Lung (tissue), 12 donors: ENCODE data around the gene TNFRSF18. TPM values are rescaled to one million over a fixed set of nuclear protein-coding genes. Genes with fewer than 3 reads are reported as not detected.

ENCODE experiments used
- ATAC-seq: fragments of 200-7000 bp; cut with Tn5 transposase; one replicate; pipeline ENCODE4 v1.9.1; 2020; ENCODE audit warnings: moderate number of reproducible peaks; ENCODE audit not compliant: insufficient read depth, low FRiP score
- DNase-seq, 3 donors: peaks; one replicate each; pipeline ENCODE4 v3.0.0-alpha.2; 2013 to 2017
- H3K27ac ChIP-seq, 2 donors: one replicate each; pipeline ENCODE4 v1.5.1; 2013; ENCODE audit warnings: mild to moderate bottlenecking in 2 of 2, moderate library complexity in 2 of 2, control low read depth in 1 of 2, inconsistent platforms in 1 of 2, low read depth in 1 of 2, low read length in 1 of 2
- H3K27me3 ChIP-seq, 3 donors: one replicate each; pipeline ENCODE4 v1.5.1; 2013; ENCODE audit warnings: low read length in 2 of 3; ENCODE audit not compliant: control insufficient read depth in 3 of 3, insufficient read depth in 3 of 3
- H3K36me3 ChIP-seq, 4 donors: one replicate each; pipeline ENCODE4 v1.5.1; 2013; ENCODE audit warnings: low read length in 4 of 4, mild to moderate bottlenecking in 1 of 4, moderate library complexity in 1 of 4; ENCODE audit not compliant: control insufficient read depth in 4 of 4, insufficient read depth in 4 of 4
- H3K4me1 ChIP-seq, 5 donors: one replicate each; pipeline ENCODE4 v1.5.1; 2013; ENCODE audit warnings: low read length in 5 of 5, mild to moderate bottlenecking in 2 of 5, moderate library complexity in 1 of 5; ENCODE audit not compliant: control insufficient read depth in 5 of 5, insufficient read depth in 5 of 5
- H3K4me3 ChIP-seq: one replicate; pipeline ENCODE4 v1.5.1; 2013; ENCODE audit warnings: mild to moderate bottlenecking, control low read depth, moderate library complexity
- H3K9ac ChIP-seq, 2 donors: one replicate each; pipeline ENCODE4 v1.5.1; 2013; ENCODE audit warnings: low read length in 2 of 2, control low read depth in 1 of 2; ENCODE audit not compliant: insufficient read depth in 1 of 2
- H3K9me3 ChIP-seq, 4 donors: one replicate each; pipeline ENCODE4 v1.5.1; 2013; ENCODE audit warnings: low read length in 3 of 4, mild to moderate bottlenecking in 1 of 4, moderate library complexity in 1 of 4; ENCODE audit not compliant: control insufficient read depth in 4 of 4, insufficient read depth in 3 of 4
- WGBS, 2 donors: extraction: QIAGEN DNeasy Blood & Tissue Kit; methylation state at CpG; one replicate each; pipeline ENCODE4 v1.1.7; 2013; 5-methylcytosine and 5-hydroxymethylcytosine counted together
- polyA plus RNA-seq, 2 donors: library from polyadenylated mRNA; stranded (reverse); fragments of 200-250 nt; gene quantifications; one replicate each; pipeline ENCODE4 v1.2.1, GENCODE V29; 2013
- total RNA-seq, 2 donors: library from RNA; depleted of rRNA in 1 of 2; stranded (reverse); fragments of >200 nt in 1 of 2; gene quantifications; one replicate each; pipeline ENCODE4 v1.2.1, GENCODE V29; 2014 to 2021
- TF ChIP-seq, protein P1 (sequence below): IDR thresholded peaks from 2 replicates; pipeline ENCODE4 v1.5.1; 2012; ENCODE audit warnings: mild to moderate bottlenecking; ENCODE audit errors: control extremely low read depth, extremely low read depth
- donor health status: control.
- donor health status: control.
- donor health status: Bipolar disorder and iron deficiency.
- donor health status: healthy.
- donor health status: DM: yes; HTN: yes; CAD: no.

Gene TNFRSF18
- total and polyA plus RNA-seq, 4 donors, result 1.8 to 4.0 (median 2.4) TPM

DNA sequence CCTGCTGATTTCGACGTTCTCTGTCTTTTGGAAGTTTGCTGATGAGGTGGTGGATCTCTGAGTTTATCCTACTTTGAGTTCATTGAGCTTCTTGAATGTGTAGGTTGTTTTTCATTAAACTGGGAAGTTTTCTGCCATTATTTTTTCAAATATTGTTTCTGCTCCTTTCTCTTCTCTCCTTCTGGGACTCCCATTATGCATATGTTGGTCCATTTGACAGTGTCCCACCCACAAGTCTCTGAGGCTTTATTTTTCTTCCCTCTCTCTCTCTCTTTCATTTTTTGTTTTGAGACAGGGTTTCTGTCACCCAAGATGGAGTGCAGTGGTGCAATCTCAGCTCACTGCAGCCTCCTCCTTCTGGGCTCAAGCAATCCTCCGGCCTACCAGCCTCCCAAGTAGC lies 11.7 kb downstream of the TNFRSF18 start:
- H3K27me3 ChIP-seq, result no peaks in the 10 kb centered on the region
- TF ChIP-seq, protein P1, sequence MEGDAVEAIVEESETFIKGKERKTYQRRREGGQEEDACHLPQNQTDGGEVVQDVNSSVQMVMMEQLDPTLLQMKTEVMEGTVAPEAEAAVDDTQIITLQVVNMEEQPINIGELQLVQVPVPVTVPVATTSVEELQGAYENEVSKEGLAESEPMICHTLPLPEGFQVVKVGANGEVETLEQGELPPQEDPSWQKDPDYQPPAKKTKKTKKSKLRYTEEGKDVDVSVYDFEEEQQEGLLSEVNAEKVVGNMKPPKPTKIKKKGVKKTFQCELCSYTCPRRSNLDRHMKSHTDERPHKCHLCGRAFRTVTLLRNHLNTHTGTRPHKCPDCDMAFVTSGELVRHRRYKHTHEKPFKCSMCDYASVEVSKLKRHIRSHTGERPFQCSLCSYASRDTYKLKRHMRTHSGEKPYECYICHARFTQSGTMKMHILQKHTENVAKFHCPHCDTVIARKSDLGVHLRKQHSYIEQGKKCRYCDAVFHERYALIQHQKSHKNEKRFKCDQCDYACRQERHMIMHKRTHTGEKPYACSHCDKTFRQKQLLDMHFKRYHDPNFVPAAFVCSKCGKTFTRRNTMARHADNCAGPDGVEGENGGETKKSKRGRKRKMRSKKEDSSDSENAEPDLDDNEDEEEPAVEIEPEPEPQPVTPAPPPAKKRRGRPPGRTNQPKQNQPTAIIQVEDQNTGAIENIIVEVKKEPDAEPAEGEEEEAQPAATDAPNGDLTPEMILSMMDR, result no peak
- H3K9ac ChIP-seq, result no peak overlapping the region
- ATAC-seq (no peak), DNase-seq (no peak)
- no peak overlapping the region for H3K27ac ChIP-seq
- no peaks in the 10 kb centered on the region for H3K4me1 ChIP-seq
- no peaks in the 10 kb centered on the region for H3K36me3 ChIP-seq
- WGBS, 2 donors, result 77 to 92% methylated on average over 3 of the region's 3 CpGs
- peaks cover 0 to 4% (median 0%) of the 10 kb centered on the region in 4 donors for H3K9me3 ChIP-seq
- no peak overlapping the region for H3K4me3 ChIP-seq

DNA sequence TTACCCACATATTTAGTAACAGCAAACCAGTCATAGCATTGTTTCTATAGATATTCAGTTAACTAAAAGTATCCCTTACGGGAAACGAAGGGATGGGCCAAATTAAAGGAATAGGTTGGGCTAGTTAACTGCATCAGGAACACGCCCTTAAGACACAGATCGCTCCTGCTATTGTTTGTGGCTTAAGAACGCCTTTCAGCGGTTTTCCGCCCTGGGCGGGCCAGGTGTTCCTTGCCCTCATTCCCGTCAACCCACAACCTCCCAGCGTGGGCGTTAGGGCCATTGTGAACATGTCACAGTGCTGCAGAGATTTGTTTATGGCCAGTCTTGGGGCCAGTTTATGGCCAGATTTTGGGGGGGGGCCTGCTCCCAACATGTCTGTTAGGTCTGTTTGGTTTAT lies 14.7 kb downstream of the TNFRSF18 start:
- no peak overlapping the region for H3K4me3 ChIP-seq
- H3K4me1 ChIP-seq, result no peaks in the 10 kb centered on the region
- H3K27ac ChIP-seq, result no peak overlapping the region
- no peak overlapping the region for H3K9ac ChIP-seq
- H3K9me3 ChIP-seq, result peaks cover 0 to 4% (median 0%) of the 10 kb centered on the region in 4 donors
- 87 to 94% methylated on average over 11 of the region's 11 CpGs for WGBS, 2 donors
- TF ChIP-seq, protein P1, result no peak
- DNase-seq (no peak), ATAC-seq (no peak)
- no peaks in the 10 kb centered on the region for H3K27me3 ChIP-seq
- H3K36me3 ChIP-seq, result no peaks in the 10 kb centered on the region

DNA sequence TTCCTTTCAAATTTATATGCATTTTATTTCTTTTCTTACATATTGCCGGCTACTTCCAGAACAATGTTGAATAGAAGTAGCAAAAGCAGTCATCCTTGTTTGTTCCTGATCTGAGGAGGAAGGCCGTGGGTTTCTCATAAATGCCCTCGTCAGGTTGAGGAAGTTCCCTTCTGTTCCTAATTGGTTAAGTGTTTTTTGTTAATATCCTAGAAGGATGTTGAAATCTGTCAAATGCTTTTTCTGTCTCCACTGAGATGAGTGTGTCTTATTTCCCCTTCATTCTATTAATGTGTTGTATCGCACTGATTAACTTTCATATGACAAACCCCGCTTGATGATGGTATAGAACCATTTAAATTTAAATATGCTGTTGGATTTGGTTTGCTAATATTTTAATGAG lies 17.3 kb downstream of the TNFRSF18 start:
- no peak overlapping the region for H3K27ac ChIP-seq
- H3K4me1 ChIP-seq, result no peaks in the 10 kb centered on the region
- H3K36me3 ChIP-seq, result no peaks in the 10 kb centered on the region
- no peak overlapping the region for H3K9ac ChIP-seq
- WGBS, 2 donors, result 43 to 60% methylated on average over 5 of the region's 5 CpGs
- no peaks in the 10 kb centered on the region for H3K9me3 ChIP-seq
- H3K4me3 ChIP-seq, result no peak overlapping the region
- TF ChIP-seq, protein P1, result no peak
- ATAC-seq, result no peak
- no peak for DNase-seq
- no peaks in the 10 kb centered on the region for H3K27me3 ChIP-seq

DNA sequence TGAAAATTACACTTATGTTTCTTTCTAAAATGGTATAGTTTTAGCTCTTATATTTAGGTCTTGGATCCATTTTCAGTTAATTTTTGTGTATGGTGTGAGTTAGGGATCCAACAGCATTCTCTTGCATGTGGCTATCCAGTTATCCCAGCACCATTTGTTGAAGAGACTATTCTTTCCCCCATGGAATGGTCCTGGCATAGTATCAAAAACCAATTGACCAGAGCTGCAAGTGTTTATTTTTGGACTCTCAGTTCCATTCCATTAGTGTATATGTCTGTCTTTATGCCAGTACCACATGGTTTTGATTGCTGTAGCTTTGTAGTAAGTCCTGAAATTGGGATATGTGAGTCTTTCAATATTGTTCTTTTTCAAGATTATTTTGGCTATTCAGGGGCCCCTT lies 18.5 kb downstream of the TNFRSF18 start:
- no peak for DNase-seq
- ATAC-seq, result no peak
- Histone ChIP-seq H3K9me3 (no peaks in the 10 kb centered on the region), H3K4me1 (no peaks in the 10 kb centered on the region), H3K9ac (no peak overlapping the region), H3K36me3 (no peaks in the 10 kb centered on the region), H3K27ac (no peak overlapping the region), H3K4me3 (no peak overlapping the region), H3K27me3 (no peaks in the 10 kb centered on the region)
- TF ChIP-seq, protein P1, result no peak
